CD4-positive, alpha-beta T cell treated with Interferon alpha-2 for 1 hour (primary cell): ENCODE data around the gene BCL10.

Source experiments
- DNase-seq, 2 donors: peaks; one replicate each; pipeline ENCODE4 v3.0.0-alpha.2; 2020 to 2022

Gene BCL10

DNA sequence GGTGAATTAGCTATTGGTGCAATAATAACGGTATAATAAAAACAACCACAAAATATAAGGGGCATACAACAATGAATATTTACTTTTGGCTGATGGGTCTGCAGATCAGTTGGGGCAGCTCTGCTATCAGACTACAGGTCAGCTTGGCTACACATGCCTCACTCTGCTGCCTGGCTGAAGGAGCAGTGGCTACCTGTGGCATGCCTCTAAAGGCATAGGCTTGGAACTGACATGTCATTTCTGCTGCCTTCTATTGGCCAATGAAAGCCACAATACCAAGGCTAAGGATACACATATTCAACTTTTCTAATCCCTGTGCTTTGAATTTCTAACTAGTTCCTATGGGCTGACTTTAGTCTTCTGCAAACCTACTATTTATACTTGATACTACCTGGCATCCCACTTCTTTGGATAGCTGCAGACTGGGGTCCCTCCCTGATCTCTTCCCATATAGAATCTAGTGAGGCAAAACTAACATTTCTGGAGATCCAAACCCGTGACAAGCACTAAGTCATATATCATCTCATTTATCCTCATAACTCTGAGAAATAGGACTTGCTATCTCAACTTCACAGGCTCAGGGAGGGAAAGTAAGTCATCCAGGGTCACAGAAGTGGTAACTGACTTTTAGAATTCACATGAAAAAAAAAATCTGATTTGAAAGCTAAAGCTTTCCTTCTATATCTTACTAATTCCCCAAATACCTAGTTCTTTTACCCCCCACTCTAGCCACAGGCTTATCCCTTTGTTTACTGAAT, 56.4 kb downstream of the BCL10 start:
- no peak for DNase-seq

DNA sequence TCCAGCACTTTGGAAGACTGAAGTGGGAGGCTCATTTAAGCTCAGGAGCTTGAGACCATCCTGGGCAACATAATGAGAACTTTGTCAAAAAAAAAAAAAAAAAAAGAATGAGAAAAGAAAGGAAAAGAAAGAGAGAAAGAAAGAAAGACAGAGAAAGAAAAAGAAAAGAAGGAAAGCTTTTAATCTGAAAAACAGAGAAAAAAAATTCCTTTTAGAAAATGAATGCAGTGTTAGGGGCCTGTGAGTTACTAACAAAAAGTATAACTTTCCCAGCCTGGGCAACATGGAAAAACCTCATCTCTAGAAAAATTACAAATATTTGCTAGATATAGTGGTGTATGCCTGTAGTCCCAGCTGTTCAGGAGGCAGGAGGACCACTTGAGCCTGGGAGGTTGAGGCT, 59.7 kb downstream of the BCL10 start:
- DNase-seq: no peak
